Effector CD8-positive, alpha-beta T cell (primary cell): ENCODE measurements around the gene VEGFC.

ENCODE experiments used
- DNase-seq: peaks from one replicate; lab custom pipeline; 2025; lab: John Stamatoyannopoulos, UW

VEGFC gene

DNA sequence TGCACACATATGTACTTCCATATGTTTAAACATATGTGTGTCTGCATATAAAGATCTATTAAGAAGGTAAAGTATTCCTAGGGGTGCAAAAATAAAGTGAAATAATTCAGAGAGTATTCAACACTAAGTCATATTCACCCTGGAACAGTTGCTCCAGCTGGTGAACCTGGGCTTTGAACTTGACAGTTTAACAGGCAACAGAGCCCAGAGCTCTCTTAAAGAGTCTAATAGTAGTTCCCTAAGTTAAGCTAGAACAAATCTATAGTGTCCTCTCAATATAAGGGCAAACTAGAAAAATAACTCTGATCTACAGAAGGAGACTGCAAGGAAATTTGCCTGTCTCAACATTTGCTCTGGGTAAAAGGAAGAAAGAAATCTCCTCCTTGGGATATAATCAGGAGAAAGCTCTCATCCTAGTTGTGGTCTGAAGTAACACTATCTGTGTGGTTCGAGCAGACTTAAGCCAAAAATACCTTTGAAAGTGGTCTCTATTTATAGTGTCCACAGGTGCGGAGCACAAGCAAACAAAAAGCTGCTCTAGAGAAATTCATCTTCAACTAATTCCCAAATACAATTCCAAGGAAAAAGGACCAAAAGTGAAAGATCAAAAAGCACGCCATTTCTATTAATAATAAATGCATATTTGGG is 29.9 kb downstream of the VEGFC start:
- DNase-seq: no peak

- no peak for DNase-seq
Measured at GRCh38 chr4:176761872-176762271, 30.9 kb downstream of the VEGFC start.

- no peak for DNase-seq
Measured at GRCh38 chr4:176760471-176760870, 32.3 kb downstream of the VEGFC start.

- no peak for DNase-seq
Measured at GRCh38 chr4:176758731-176759130, 34.0 kb downstream of the VEGFC start.

DNA sequence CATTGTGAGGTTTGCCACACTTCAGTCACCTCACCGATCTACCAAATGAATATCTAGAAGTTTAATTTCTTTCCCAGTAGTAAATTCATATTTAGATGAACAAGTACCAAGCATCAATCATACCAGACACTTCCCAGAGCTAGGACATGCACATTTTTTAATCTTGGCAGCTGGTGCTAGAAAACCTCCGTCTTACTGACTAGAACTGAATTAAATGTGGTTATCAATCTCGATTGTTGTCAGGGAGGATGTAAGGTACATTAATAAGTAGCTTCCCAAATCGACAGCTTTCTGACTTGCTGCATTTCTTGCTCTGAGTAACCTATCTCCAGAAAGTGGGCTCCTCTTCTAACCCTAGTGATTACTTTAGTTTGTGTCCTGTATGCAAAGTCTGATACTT is 34.4 kb downstream of the VEGFC start:
- no peak for DNase-seq

DNA sequence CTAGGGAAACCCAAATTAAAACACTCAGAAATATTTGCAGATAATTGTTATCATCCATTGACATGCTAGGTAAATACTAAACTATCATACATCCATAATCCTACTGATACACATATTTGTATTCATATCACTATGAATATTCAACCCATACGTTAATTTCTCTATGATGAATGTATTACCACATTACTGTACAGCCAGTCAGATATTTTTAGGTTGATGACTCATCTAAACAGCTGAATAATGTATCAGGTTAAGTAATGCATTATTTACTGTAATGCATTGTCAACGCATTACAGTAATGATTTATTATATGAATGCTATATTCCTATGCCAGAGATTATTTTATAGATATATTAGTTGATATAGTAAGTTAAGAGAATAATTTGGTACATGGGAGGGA is 37.1 kb downstream of the VEGFC start:
- no peak for DNase-seq

DNA sequence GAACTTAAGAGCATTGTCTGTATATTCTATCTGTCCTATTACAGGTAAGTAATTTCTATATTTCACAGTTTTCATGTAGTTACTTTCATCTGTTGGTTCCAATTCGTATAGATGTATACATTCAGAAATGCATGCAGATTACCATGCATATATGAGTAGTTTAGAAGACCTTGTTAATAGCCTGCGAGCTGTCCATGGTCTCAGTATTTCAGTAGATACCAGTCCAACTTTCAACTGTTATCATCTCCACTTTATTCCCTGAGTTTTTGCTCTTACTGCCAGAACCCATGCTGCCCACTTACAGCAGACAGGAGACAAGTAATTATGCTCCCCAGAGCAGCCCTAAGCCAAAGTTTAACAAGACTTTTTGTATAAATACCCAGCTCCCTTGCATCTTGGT is 37.7 kb downstream of the VEGFC start:
- DNase-seq: no peak

GRCh38 chr4:176753049-176753448 is 39.7 kb downstream of the VEGFC start:
- no peak for DNase-seq

DNA sequence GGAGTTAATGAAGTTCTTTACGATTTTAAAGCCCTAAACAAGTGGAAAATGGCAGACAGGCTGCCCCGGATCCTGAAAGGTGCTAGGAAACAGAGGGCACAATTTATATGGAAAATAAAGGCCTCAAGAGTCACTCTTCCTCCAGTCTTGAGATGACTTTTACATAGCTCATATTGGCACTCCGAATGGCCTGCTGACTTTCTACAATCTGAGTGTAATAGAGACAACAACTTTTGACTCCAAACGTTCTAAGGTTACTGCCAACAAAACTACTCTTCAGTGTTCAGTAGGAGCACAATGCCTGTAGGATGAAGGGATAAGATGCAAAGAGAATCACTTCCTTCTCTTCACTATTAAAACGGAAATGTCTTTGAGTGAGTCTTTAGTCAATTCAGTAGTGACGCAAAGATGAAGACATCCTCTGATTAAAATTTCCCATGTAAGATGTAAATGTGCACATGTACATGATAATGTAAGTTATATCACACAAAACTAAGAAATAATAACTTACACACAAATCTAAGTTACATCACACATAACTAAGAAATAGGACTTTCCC is 40.5 kb downstream of the VEGFC start:
- no peak for DNase-seq

GRCh38 chr4:176751061-176751460 is 41.7 kb downstream of the VEGFC start:
- no peak for DNase-seq

GRCh38 chr4:176746846-176747245 is 45.9 kb downstream of the VEGFC start:
- no peak for DNase-seq

DNA sequence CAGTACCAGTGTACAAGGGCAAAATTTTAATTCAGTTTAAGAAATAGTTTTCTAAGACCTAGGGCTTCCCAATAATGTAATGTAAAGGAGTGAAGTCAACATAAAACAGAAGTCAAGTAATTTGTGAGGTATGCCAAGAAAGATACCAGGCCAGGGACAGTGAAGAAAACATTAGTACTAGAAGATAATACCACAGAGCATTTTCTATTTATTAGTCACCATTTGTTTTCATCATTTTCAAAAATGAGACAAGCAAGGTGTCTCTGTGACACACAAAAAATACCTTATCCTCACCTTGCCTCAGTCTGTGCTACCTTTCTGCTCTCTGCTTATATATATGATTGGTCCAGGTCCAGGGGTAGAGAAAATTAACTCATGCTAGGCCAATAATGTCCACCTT is 46.8 kb downstream of the VEGFC start:
- no peak for DNase-seq

DNA sequence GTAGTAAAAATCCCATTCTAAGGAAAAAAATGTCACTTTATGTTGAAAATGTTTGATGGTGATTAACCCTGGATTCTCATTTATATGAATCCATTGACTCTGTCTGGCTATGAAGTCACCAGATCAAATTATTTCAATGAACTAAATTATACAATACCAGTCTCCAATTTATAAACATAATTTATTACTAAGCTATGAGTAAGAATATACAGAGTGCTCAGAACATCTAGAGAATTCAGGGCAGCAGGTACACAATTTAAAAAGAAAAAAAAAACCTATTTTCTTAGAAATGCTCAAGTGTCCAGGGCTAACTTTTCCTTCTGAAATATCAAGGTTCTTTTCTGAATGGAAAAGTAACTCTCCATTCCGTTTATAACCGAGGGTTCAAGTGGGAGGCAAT is 48.6 kb downstream of the VEGFC start:
- no peak for DNase-seq

GRCh38 chr4:176742211-176742610 is 50.5 kb downstream of the VEGFC start:
- no peak for DNase-seq

DNA sequence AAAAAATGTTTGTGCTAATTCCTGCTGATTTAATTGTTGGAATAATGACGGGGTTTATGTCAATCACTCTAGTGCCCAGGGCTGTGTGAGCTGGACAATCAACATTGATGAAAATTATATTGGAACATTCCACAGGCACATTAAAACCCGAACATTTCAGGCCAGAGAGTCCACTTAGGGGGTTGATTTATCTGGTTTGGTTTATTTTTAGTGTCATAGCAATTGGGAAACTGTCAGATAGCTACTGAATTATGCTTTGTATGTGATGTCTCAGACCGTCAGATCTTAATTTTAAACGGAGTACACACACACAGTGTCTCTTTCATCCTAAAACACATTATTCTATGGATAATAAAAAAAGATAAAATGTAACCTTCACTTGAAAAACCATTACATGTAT is 51.5 kb downstream of the VEGFC start:
- DNase-seq: no peak

DNA sequence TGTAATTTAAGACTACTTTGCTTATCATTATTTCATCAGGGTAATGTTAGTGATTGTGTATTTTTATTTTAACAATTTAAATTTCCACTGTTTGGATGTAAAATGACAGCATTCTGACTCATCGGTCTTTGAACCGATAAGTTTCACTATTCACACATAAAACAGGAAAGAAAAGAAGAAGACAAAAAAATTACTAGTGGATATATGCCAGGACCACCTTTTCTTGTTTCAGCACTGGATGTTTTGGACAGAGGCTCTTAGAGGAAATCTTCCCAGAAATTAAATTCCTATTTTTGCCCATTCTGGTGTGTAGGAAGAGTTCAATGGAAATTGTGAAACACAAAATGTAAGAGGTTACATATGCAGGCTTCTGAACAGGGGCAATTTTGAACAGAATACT is 57.4 kb downstream of the VEGFC start:
- DNase-seq: no peak

DNA sequence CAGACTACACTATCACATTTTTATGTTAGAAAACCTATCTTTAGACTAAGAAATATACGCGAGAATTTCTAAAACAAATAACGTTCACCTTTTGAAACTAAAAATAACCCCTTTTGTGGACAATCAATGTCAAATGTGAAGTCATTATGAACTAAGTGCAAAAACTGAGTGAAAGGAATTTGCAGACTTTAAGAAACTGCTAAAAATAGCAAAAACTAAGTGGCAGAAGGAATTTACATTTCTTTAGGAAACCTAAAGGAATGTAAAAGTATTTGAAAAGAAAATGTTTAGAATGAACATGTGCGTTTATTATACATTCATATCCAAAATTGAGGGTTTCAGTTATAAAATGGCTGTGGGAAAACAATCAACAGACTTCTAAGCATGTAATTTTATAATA is 58.3 kb downstream of the VEGFC start:
- no peak for DNase-seq

GRCh38 chr4:176729489-176729888 is 63.2 kb downstream of the VEGFC start:
- DNase-seq: no peak

DNA sequence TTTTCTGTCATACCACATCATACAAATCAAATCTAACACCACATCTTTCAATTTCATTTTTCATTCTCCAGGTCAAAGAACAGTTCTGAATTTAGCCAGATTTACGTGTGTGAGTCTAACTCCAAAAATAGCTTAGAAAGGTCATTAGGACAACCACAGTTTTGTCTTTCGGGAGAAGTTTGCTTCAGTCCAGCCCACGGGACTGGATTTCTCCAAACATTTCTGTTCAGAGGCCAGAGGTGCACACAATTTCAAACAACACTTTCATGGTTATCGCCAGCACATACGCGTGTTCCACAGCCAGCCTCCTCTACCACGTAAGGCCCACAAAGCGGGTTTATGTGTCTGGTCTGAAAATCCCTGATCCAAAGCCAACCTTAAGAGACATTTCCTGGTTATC is 65.9 kb downstream of the VEGFC start:
- DNase-seq: no peak

DNA sequence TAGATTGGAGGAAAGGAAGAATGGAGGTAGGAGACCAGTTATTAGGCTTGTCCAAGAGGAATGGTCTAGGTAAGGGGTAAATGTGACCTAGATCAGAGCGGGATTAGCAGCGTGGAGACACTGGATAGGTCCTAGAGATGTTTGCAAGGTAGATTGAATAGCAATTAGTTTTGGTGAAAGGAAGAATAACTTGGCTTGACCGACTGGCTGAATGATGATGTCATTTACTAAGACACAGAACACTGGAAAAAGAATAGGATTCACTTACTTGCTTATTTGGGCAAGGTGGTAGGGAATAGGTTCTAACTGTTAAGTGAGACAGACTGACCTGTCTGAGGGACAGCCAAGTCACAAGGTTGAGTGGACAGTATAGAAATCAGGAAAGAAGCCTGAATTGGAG is 71.3 kb downstream of the VEGFC start:
- DNase-seq: no peak

DNA sequence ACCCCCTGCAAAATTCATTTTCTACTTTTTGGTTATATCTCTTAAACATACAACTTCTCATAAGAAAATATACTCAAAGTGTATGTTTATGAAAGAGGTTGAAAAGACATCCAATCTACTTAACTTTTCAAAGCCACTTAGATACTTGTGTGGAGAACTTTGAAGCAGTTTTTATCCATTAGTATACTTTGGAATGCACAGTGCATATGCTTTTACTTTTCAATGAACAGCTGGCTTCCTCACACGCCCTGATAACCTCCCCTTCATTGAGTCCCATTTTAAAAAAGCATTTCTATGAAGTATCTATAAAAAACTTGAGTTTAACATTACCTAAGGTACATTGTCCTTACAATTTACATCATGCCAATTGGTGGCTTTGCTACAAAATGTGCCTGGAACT is 73.8 kb downstream of the VEGFC start:
- no peak for DNase-seq

DNA sequence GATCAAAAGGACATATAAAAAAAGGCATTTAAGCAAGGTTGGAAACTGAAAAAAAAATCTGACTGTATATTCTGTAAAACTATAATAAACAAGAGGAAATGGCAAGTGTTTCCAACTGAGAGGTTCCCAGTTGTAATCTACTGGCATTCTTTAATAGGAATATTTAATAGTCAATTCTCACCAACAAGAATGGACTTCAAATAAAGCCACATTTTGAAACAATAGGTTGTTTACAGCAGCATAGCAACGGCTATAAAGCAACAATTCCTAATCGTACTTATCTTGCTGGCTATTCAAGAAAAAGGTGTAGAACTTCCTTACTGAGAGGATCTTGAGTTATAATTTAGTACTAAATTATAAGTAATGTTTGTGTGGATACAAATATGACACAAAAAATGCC is 75.5 kb downstream of the VEGFC start:
- no peak for DNase-seq

DNA sequence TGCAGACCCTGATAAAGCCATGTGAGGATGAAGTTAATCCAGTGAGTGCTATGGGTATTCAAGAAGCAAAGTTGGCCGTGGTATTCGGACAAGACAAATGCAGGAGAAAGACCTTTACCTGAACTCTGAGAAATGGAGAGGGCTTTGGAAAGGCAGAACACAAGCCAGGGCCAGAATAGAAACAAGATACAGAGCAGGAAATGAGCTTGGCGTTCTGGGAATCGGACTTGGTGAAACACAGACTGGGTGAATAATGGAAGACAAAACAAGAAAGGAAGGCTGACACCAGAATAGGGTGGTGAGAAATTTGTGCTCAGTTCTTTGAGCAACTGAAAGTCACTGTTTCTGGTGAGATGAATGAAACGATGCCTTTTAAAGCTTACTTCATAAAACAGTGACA is 83.3 kb downstream of the VEGFC start:
- DNase-seq: no peak

DNA sequence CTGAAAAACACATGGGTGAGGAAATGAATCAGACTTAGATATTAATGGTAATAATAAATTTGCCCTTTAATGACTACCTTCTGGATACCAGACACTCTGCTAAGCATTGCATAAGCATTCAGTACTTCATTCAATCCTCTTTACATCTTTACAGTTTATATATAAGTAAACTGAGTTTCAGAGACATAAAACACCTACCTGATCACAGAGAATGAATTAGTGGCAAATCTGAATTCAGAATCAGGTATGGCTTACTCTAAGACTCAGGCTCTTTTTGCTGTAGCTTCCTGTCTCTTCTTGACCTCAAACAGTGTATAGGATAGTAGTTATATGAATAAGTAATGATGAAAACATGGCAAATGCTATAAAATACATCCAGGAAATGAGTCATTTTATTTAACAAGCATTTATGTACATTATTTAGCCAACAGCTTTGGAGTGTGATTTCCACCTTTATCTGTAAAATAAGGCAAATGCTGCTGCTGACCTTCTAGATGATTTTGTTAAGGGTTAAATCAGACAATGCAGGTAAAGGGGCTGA is 83.9 kb downstream of the VEGFC start:
- no peak for DNase-seq
